DMS114 treated with DMSO at 0.1 percent for 48 hours (cell line): ENCODE data around the gene SMC2.

Source experiments
- DNase-seq: peaks from one replicate; lab custom pipeline; 2025; ENCODE audit not compliant: unreplicated experiment; lab: John Stamatoyannopoulos, UW

The SMC2 gene

GRCh38 chr9:104093647-104094533 is at the start of gene SMC2:
TSS of gene SMC2 (plus strand) at chr9:104094309. CDS start at chr9:104095385, 1,076 bp downstream.
- DNase-seq: peak; percentile 82

- no peak for DNase-seq
Observed at GRCh38 chr9:104068546-104068945, 25.6 kb upstream of the SMC2 start.

- no peak for DNase-seq
Observed at GRCh38 chr9:104069288-104069687, 24.8 kb upstream of the SMC2 start.

GRCh38 chr9:104071589-104071988 is 22.5 kb upstream of the SMC2 start:
- DNase-seq: no peak

GRCh38 chr9:104073098-104073769 is 20.9 kb upstream of the SMC2 start:
- no peak for DNase-seq

- no peak for DNase-seq
Observed at GRCh38 chr9:104073770-104074133, 20.4 kb upstream of the SMC2 start.

GRCh38 chr9:104074876-104075275 is 19.2 kb upstream of the SMC2 start:
- DNase-seq: no peak

- no peak for DNase-seq
Observed at GRCh38 chr9:104075801-104076753, 18.0 kb upstream of the SMC2 start.

GRCh38 chr9:104078596-104078995 is 15.5 kb upstream of the SMC2 start:
- no peak for DNase-seq

GRCh38 chr9:104080983-104081382 is 13.1 kb upstream of the SMC2 start:
- DNase-seq: no peak

- no peak for DNase-seq
Observed at GRCh38 chr9:104082168-104082567, 11.9 kb upstream of the SMC2 start.

- no peak for DNase-seq
Observed at GRCh38 chr9:104085525-104085924, 8.6 kb upstream of the SMC2 start.

GRCh38 chr9:104087894-104088293 is 6.2 kb upstream of the SMC2 start:
- no peak for DNase-seq

- DNase-seq: no peak
Observed at GRCh38 chr9:104088416-104088815, 5.7 kb upstream of the SMC2 start.

GRCh38 chr9:104090578-104090977 is 3.5 kb upstream of the SMC2 start:
- DNase-seq: no peak

GRCh38 chr9:104091116-104091515 is 3.0 kb upstream of the SMC2 start:
- DNase-seq: no peak

- no peak for DNase-seq
Observed at GRCh38 chr9:104091708-104092107, 2.4 kb upstream of the SMC2 start.

GRCh38 chr9:104092192-104092591 is 1.9 kb upstream of the SMC2 start:
- no peak for DNase-seq

- no peak for DNase-seq
Observed at GRCh38 chr9:104092875-104093600, 1.1 kb upstream of the SMC2 start.

GRCh38 chr9:104094534-104095015 is 466 bp downstream of the SMC2 start:
- no peak for DNase-seq
